Nucleus accumbens (tissue), 56 donors: Measurements from ENCODE around the gene NCSTN.

Experiments
- DNase-seq, 56 donors: peaks; one replicate each; lab custom pipeline; 2025; lab: John Stamatoyannopoulos, UW

NCSTN gene

GRCh38 chr1:160346958-160347357, 3.8 kb downstream of the NCSTN start:
- no peak for DNase-seq

DNA sequence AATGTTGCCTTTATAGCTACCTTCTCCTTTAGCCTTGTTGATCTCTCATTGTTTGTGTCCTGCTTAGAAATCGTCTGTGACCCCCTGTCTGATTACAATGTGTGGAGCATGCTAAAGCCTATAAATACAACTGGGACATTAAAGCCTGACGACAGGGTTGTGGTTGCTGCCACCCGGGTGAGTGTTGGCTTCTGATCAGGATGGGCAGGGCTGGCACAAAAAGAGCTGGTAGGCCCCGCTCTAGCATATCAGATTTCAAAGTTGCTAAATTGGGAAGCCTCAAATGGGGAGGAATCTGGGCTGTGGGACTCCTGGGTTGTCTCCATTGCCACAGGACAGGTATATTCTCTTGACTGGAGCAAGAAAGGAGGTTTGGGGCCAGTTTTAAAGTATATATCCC, 8.4 kb downstream of the NCSTN start:
- no peak for DNase-seq

- no peak for DNase-seq
These were observed 9.4 kb downstream of the NCSTN start for GRCh38 chr1:160352555-160352954.

- no peak for DNase-seq
These were observed 10.0 kb downstream of the NCSTN start for GRCh38 chr1:160353223-160353622.

GRCh38 chr1:160354388-160354985, 11.3 kb downstream of the NCSTN start:
- DNase-seq = peak in 4 of 56 donors; percentile 4 to 14 (median 8)

DNA sequence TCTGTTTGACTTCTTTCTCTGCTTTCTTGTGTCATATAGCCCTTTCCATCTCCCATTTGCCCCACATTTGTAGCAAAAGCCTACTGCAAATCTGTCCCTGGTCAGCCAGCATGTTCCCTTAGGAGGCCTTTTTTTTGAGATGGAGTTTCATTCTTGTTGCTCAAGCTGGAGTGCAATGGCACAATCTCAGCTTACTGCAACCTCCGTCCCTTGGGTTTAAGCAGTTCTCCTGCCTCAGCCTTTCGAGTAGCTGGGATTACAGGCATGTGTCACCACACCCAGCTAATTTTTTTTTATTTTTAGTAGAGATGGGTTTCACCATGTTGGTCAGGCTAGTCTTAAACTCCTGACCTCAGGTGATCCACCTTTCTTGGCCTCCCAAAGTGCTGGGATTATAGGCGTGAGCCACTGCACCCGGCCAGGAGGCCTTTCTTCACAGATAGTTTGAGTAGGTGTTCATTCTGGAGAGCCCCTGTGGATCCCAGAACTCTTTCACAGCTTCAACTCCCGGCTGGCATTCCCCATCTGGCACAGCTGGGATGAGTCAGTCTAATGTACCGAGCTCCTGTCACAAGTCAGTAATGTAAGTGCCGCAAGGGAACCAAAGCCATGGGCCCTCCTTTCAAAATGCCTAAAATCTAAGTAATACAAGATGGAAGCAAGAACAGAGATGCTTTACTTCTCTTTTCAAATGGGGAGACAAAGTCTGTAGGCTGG, 14.3 kb downstream of the NCSTN start:
- DNase-seq = no peak

DNA sequence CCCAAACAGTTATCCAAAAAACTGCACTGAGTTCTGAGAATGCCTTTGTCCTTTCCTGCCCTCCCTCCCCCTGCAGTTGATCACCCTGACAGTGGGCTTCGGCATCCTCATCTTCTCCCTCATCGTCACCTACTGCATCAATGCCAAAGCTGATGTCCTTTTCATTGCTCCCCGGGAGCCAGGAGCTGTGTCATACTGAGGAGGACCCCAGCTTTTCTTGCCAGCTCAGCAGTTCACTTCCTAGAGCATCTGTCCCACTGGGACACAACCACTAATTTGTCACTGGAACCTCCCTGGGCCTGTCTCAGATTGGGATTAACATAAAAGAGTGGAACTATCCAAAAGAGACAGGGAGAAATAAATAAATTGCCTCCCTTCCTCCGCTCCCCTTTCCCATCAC, 14.9 kb downstream of the NCSTN start:
- DNase-seq = no peak

DNA sequence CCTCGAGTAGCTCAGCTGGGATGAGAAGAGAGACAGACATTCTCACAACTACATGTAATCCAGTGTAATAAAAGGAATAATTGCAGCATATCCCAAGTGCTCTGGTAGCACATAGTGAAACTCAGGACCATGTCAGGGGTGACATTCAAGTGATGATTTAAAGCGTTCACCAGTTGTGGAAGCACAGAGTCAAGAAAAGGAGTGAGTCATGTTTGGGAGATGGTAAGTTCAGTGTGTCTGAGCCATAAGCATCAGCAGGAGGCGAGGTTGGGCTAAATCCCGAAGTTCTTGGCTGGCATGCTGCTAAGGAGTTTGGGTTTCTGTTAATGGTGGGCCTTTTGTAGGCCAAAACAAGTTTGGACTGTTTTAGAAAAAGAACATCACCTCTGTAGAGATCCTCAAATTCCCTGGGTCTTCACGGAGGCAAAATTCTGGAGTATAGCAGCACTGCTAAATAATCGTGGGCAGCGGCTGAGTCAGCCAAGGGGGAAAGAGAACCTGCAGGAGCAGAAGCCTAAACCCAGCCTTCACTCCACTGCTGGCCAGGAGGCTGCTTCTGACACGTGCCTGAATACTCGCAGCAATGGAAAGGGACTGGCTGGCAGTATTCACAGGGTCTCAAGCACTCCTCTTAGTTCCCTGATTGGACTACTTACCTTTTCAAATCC, 16.5 kb downstream of the NCSTN start:
- DNase-seq = peak in 6 of 56 donors; percentile 7 to 41 (median 24)

DNA sequence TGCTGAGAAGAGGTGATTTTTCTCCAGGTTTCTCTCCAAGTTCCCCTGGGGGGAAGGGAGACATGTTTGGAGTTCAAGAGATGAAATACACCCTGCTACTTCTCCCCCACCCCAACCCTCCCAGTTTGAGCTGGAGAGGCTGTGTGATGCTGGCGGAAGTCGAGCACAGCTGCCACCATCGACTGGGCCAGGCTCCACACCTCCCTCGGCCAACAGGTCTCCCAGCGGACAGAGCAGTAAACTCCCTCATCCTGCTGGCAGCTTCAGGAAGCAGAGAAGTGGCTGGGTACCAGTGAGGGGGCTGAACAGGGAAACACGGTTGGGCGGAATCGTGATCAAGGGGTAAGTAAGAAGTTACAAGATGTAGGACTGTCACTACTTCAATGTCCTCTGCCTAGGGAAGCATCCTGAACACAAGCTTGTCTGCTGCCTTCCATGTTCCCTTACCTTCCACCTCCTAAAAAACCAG, 17.1 kb downstream of the NCSTN start:
- DNase-seq = no peak

DNA sequence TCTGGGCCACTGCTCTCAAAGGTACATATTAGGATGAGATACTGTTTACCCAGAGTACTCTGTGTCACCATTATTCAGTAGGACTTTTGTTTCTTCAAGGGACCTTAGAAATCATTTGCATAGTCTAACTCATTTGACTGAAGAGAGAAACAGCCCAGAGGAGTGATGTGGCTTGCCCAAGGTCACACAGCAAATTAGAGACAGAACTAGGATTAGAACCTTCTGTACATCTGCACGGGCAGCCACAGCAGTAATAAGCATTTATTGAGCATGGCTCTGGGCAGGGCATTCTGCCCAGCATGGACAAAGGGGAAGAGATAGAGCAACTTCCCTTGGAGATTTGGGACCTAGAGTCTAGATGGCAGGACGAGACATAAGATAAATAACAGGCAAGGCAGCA, 18.0 kb downstream of the NCSTN start:
- DNase-seq = no peak

GRCh38 chr1:160361814-160362167, 18.6 kb downstream of the NCSTN start:
- no peak for DNase-seq

DNA sequence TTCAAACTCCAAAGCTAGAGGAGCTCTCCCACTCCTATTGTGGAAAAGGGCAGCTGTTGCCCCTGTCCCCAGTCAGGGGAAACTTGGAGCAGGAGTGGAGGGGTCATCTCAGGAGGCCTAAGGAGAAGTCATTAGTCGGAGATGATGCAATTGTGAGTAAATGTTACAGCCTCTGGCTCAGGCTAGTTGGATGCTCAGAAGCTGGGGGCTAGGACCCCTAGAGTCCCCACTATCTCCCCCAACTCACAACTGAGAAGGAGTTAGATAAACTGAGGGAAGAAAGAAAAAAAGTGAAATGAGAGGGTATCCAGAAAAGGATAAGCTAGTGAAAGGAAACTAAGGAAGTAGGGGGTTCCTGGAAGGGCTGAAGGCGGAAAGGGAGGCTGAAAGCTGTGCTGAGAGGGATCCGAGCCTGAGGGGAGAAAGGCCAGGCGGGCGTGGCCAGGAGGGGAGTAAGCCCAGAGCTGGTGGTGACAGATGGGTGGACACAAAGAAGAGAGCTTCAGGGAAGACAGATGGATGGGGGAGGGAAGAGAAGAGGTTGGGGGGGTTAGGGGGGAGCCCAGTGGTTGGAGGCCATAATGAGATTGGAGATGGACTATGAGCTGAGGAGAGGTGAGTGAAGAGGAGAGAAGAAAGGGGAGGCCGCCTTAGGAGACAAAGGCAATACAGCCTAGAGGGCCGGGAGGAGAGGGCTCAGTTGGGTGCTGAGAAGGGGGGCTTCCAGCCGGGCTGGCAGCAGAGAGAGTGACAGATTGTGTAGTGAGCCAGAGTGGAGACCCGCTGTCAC, 19.2 kb downstream of the NCSTN start:
- DNase-seq = no peak

DNA sequence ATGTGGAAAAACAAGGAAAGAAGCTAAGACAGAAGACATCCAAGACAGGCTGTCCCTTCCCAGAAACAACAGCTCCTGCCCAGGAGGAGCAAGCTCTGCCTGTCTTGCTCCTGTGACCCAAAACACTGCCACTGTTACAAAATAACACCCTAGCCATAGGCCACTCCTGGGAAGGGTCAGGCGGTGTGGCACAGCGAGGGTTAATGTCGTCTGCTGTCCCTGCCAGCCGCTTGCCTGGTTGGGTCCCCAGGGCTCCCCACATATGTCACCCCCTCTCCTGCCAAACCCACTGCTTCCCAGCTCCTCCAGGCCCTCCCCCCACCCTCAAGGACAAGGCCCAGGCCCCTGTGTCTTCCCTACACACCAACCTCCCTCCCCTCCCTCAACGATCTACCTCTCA, 19.8 kb downstream of the NCSTN start:
- DNase-seq = no peak

DNA sequence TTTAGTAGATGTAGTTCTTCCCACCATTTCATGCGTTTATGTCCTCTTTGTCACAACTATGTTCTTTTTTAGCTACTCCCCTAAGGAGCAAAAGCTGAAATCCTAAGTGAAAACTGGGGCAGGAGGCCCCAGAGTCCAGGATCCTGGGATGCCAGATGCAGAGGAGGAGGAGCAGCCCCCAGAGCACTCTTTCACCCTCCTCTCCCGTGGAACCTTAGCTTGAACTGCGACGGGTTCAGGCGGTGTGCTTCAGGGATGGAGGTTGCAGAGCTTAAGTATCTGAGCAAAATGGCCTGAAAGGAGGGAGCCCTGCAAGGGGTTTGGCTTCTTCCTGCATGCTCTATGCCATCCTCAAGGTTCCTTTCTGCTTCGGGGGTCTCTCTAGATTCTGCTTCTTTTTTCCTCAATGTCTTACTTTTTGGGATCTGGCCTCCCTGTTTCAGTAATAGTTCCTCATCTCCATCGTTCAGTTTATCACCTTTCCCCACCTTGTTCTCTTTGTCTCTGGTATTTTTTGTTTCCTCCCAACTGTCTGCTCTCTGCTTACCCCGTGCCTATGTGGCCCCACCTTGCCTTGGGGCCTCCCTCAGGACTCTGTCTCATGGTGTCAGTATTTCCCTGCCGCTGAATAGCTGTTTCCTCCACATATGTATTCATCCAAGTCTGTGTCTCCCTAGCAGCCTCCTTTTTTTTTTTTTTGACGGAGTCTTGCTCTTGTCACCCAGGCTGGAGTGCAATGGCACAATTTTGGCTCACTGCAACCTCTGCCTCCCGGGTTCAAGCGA, 21.0 kb downstream of the NCSTN start:
- no peak for DNase-seq

- DNase-seq = no peak
These were observed 22.1 kb downstream of the NCSTN start for GRCh38 chr1:160365325-160365724.

- no peak for DNase-seq
These were observed 23.7 kb downstream of the NCSTN start, which contains the start of gene NHLH1 for GRCh38 chr1:160366731-160367515. TSS of gene NHLH1 (plus strand) at chr1:160367071. CDS start at chr1:160370732, 3,661 bp downstream.

DNA sequence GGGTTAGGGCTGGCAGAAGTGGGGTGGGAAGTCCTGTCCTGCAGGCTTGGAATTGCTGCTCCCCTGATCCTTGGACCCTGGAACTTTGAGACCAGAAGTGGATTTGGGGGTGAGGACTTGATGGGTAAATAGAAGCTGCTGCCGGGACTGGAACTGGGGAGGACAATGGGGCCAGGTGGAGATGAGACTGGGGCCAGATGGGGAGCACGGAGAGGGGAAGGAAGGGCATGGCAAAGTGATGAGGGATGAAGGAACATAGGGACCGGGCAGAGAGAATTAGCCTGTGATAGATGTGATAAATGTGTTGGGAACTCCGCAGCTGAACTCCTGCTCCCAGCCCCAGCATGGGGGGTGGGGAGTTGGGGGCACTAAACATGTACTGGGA, 24.3 kb downstream of the NCSTN start:
- no peak for DNase-seq

- no peak for DNase-seq
These were observed 25.0 kb downstream of the NCSTN start for GRCh38 chr1:160367934-160368923.
